ENCODE data around the gene WAS. TPM values are rescaled to one million over a fixed set of nuclear protein-coding genes. Genes with fewer than 3 reads are reported as not detected.

WAS gene
- total RNA-seq, 1 experiment from 2014 or later = 0.24 TPM

DNA sequence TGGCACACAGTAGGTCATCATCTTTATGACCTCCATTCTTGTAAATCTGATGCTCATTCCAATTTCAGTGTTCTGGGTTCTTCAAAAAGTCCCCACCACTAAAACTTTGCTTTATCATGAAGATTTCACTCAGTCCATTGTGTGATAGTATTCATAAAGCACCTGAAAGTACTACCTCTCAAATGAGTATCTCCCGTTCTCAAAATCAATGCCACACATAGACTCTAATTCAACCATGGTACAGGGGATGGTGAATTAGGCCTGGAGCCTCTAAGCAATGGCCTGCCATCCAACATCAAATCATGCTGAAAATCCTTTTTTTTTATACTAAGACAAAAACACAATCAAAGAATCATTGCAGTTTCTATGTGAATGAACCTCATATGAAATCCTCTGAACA lies 19.4 kb upstream of the WAS start:
- Histone ChIP-seq H3K4me1 (ENCODE audit: insufficient read depth, low read length) (no peaks in the 10 kb centered on the region), H2BK12ac (ENCODE audit: insufficient read length, low read depth, low read length) (no peak overlapping the region), H2BK120ac (ENCODE audit: low read depth, low read length, poor library complexity, severe bottlenecking) (no peak overlapping the region), H2BK5ac (ENCODE audit: insufficient read length, low read length) (no peak overlapping the region), H4K91ac (ENCODE audit: insufficient read length, low read depth, low read length) (no peak overlapping the region), H2BK20ac (ENCODE audit: low read depth, low read length, poor library complexity, severe bottlenecking) (no peak overlapping the region), H4K5ac (ENCODE audit: insufficient read length, low read depth, low read length) (no peak overlapping the region), H3K27ac (ENCODE audit: insufficient read length, low read depth, low read length) (no peak overlapping the region), H3T11ph (ENCODE audit: low read length) (no peak overlapping the region), H3K4ac (ENCODE audit: low read depth, low read length) (no peak overlapping the region), H3K23me2 (ENCODE audit: insufficient read length, low read depth, low read length, poor library complexity, severe bottlenecking) (no peaks in the 10 kb centered on the region), H3K9me3 (ENCODE audit: control insufficient read depth, low read depth, low read length) (peaks cover 26% of the 10 kb centered on the region), H3K23ac (ENCODE audit: insufficient read length, low read depth, low read length) (no peak overlapping the region), H3K4me2 (ENCODE audit: insufficient read depth, insufficient read length, low read length) (no peak overlapping the region), H3K56ac (ENCODE audit: insufficient read length, low read depth, low read length) (no peak overlapping the region), H4K20me1 (ENCODE audit: control insufficient read depth, insufficient read depth, insufficient read length) (no peaks in the 10 kb centered on the region), H4K8ac (replicated peaks; ENCODE audit: insufficient read length, low read depth, low read length) (no peak overlapping the region), H3K27me3 (ENCODE audit: insufficient read depth, low read length) (no peaks in the 10 kb centered on the region), H3K14ac (ENCODE audit: insufficient read depth, low read length) (no peak overlapping the region), H2AFZ (ENCODE audit: low read length) (no peak overlapping the region), H3K79me2 (ENCODE audit: insufficient read depth, low read length) (no peaks in the 10 kb centered on the region), H3K18ac (ENCODE audit: insufficient read length, low read depth, low read length) (no peak overlapping the region), H3K9ac (ENCODE audit: extremely low read depth, insufficient read length, low read length) (no peak overlapping the region), H2AK5ac (ENCODE audit: insufficient read length, low read length) (no peak overlapping the region), H2BK15ac (ENCODE audit: low read depth, low read length) (no peak overlapping the region), H3K79me1 (ENCODE audit: insufficient read depth, low read depth, low read length, poor library complexity, severe bottlenecking) (no peaks in the 10 kb centered on the region)
- Mint-ChIP-seq H3K4me3 (no peak overlapping the region), H3K4me1 (no peaks in the 10 kb centered on the region), H3K27ac (no peak overlapping the region), H3K27me3 (ENCODE audit: low read depth) (0 out of 2 replicates have a peak, but pooled peaks cover 2% of the 10 kb centered on the region), H3K36me3 (ENCODE audit: insufficient read depth in 1 of 3, low read depth in 3 of 3) (peaks cover 2 to 12% (median 10%) of the 10 kb centered on the region in 3 experiments; a peak in 5 of 7 replicates), H3K9me3 (peaks cover 59 to 67% of the 10 kb centered on the region in 2 experiments)
- no CpG with 5 or more reads among the region's 1 CpG for WGBS (ENCODE audit: extremely low coverage, insufficient read length, low lambda C conversion rate)
- TF ChIP-seq, protein P1, sequence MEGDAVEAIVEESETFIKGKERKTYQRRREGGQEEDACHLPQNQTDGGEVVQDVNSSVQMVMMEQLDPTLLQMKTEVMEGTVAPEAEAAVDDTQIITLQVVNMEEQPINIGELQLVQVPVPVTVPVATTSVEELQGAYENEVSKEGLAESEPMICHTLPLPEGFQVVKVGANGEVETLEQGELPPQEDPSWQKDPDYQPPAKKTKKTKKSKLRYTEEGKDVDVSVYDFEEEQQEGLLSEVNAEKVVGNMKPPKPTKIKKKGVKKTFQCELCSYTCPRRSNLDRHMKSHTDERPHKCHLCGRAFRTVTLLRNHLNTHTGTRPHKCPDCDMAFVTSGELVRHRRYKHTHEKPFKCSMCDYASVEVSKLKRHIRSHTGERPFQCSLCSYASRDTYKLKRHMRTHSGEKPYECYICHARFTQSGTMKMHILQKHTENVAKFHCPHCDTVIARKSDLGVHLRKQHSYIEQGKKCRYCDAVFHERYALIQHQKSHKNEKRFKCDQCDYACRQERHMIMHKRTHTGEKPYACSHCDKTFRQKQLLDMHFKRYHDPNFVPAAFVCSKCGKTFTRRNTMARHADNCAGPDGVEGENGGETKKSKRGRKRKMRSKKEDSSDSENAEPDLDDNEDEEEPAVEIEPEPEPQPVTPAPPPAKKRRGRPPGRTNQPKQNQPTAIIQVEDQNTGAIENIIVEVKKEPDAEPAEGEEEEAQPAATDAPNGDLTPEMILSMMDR (conservative IDR thresholded peaks at IDR 0.05) = no peak
- DNase-seq = no peak
